ENCODE measurements around the gene TALDO1. TPM values are rescaled to one million over a fixed set of nuclear protein-coding genes. Genes with fewer than 3 reads are reported as not detected.
A peak's percentile ranks its signal among the peaks of the same experiment; 100 is the strongest.

Gene TALDO1
- total RNA-seq, 1 donor from 2014 or later, result 155 TPM

- Histone ChIP-seq H4K20me1 (ENCODE audit: insufficient read depth, low read length) (peaks cover 39% of the 10 kb centered on the region), H3K4me2 (ENCODE audit: low read length) (no peak overlapping the region), H3K9me3 (ENCODE audit: insufficient read depth, low read depth, low read length) (no peaks in the 10 kb centered on the region), H3K27ac (ENCODE audit: low read depth, low read length) (no peak overlapping the region), H3K4me3 (ENCODE audit: insufficient read depth, low read depth, low read length) (no peak overlapping the region), H2AFZ (ENCODE audit: low read depth, low read length) (no peak overlapping the region), H3K36me3 (ENCODE audit: insufficient read depth, low read length) (peaks cover 23% of the 10 kb centered on the region), H3K79me2 (ENCODE audit: insufficient read depth, low read length) (peaks cover 57% of the 10 kb centered on the region), H3K4me1 (ENCODE audit: insufficient read depth, low read length) (peaks cover 17% of the 10 kb centered on the region), H3K9ac (ENCODE audit: low read length) (no peak overlapping the region), H3K27me3 (ENCODE audit: insufficient read depth, low read length) (no peaks in the 10 kb centered on the region)
- H3K27ac Mint-ChIP-seq (ENCODE audit: unreplicated experiment), result no peak overlapping the region
- FAIRE-seq, result no peak
- H3K36me3 Mint-ChIP-seq (ENCODE audit: low read depth, unreplicated experiment), result peaks cover 15% of the 10 kb centered on the region
- TF ChIP-seq CTCF (IDR thresholded peaks at IDR 0.05; ENCODE audit: insufficient read depth, low read depth, low read length), result no peak
- no peak for TF ChIP-seq EZH2 (IDR thresholded peaks at IDR 0.05; ENCODE audit: insufficient read depth, low read length)
- no peaks in the 10 kb centered on the region for H3K9me3 Mint-ChIP-seq (ENCODE audit: unreplicated experiment)
- no peak for DNase-seq (ENCODE audit: low read depth)
- H3K4me3 Mint-ChIP-seq (ENCODE audit: unreplicated experiment), result peak overlapping the region; percentile 96
- H3K4me1 Mint-ChIP-seq (ENCODE audit: low read depth, unreplicated experiment), result peaks cover 18% of the 10 kb centered on the region
- H3K27me3 Mint-ChIP-seq (ENCODE audit: low read depth, unreplicated experiment), result no peaks in the 10 kb centered on the region
These were observed 65.1 kb downstream of the TALDO1 start for GRCh38 chr11:812390-812789.

- H3K79me2 ChIP-seq (ENCODE audit: insufficient read depth, low read length), result peaks cover 53% of the 10 kb centered on the region
- H3K36me3 ChIP-seq (ENCODE audit: insufficient read depth, low read length), result peaks cover 23% of the 10 kb centered on the region
- Mint-ChIP-seq H3K27ac (ENCODE audit: unreplicated experiment) (no peak overlapping the region), H3K4me1 (ENCODE audit: low read depth, unreplicated experiment) (peaks cover 18% of the 10 kb centered on the region), H3K27me3 (ENCODE audit: low read depth, unreplicated experiment) (no peaks in the 10 kb centered on the region), H3K36me3 (ENCODE audit: low read depth, unreplicated experiment) (peaks cover 15% of the 10 kb centered on the region), H3K4me3 (ENCODE audit: unreplicated experiment) (peak overlapping the region; percentile 60), H3K9me3 (ENCODE audit: unreplicated experiment) (no peaks in the 10 kb centered on the region)
- H3K27me3 ChIP-seq (ENCODE audit: insufficient read depth, low read length), result no peaks in the 10 kb centered on the region
- no peak overlapping the region for H3K4me2 ChIP-seq (ENCODE audit: low read length)
- TF ChIP-seq EZH2 (IDR thresholded peaks at IDR 0.05; ENCODE audit: insufficient read depth, low read length) (no peak), CTCF (IDR thresholded peaks at IDR 0.05; ENCODE audit: insufficient read depth, low read depth, low read length) (no peak)
- no peak overlapping the region for H3K27ac ChIP-seq (ENCODE audit: low read depth, low read length)
- no peak overlapping the region for H2AFZ ChIP-seq (ENCODE audit: low read depth, low read length)
- H3K9me3 ChIP-seq (ENCODE audit: insufficient read depth, low read depth, low read length), result no peaks in the 10 kb centered on the region
- FAIRE-seq, result no peak
- no peak for DNase-seq (ENCODE audit: low read depth)
- H4K20me1 ChIP-seq (ENCODE audit: insufficient read depth, low read length), result peaks cover 39% of the 10 kb centered on the region
- no peak overlapping the region for H3K4me3 ChIP-seq (ENCODE audit: insufficient read depth, low read depth, low read length)
- H3K4me1 ChIP-seq (ENCODE audit: insufficient read depth, low read length), result peaks cover 17% of the 10 kb centered on the region
- no peak overlapping the region for H3K9ac ChIP-seq (ENCODE audit: low read length)
These were observed 65.8 kb downstream of the TALDO1 start for GRCh38 chr11:813072-813455.

GRCh38 chr11:813456-814096 lies 66.3 kb downstream of the TALDO1 start:
- Histone ChIP-seq H3K4me3 (ENCODE audit: insufficient read depth, low read depth, low read length) (no peak overlapping the region), H3K9me3 (ENCODE audit: insufficient read depth, low read depth, low read length) (no peaks in the 10 kb centered on the region), H3K4me1 (ENCODE audit: insufficient read depth, low read length) (peaks cover 15% of the 10 kb centered on the region), H3K36me3 (ENCODE audit: insufficient read depth, low read length) (peaks cover 23% of the 10 kb centered on the region), H3K79me2 (ENCODE audit: insufficient read depth, low read length) (peaks cover 48% of the 10 kb centered on the region), H3K4me2 (ENCODE audit: low read length) (no peak overlapping the region), H3K9ac (ENCODE audit: low read length) (no peak overlapping the region), H3K27ac (ENCODE audit: low read depth, low read length) (no peak overlapping the region), H2AFZ (ENCODE audit: low read depth, low read length) (no peak overlapping the region), H4K20me1 (ENCODE audit: insufficient read depth, low read length) (peaks cover 39% of the 10 kb centered on the region), H3K27me3 (ENCODE audit: insufficient read depth, low read length) (no peaks in the 10 kb centered on the region)
- H3K27me3 Mint-ChIP-seq (ENCODE audit: low read depth, unreplicated experiment), result no peaks in the 10 kb centered on the region
- H3K4me1 Mint-ChIP-seq (ENCODE audit: low read depth, unreplicated experiment), result peaks cover 18% of the 10 kb centered on the region
- no peaks in the 10 kb centered on the region for H3K9me3 Mint-ChIP-seq (ENCODE audit: unreplicated experiment)
- H3K4me3 Mint-ChIP-seq (ENCODE audit: unreplicated experiment), result no peak overlapping the region
- TF ChIP-seq CTCF (IDR thresholded peaks at IDR 0.05; ENCODE audit: insufficient read depth, low read depth, low read length) (no peak), EZH2 (IDR thresholded peaks at IDR 0.05; ENCODE audit: insufficient read depth, low read length) (no peak)
- DNase-seq (ENCODE audit: low read depth) (no peak), FAIRE-seq (no peak)
- H3K36me3 Mint-ChIP-seq (ENCODE audit: low read depth, unreplicated experiment), result peaks cover 15% of the 10 kb centered on the region
- no peak overlapping the region for H3K27ac Mint-ChIP-seq (ENCODE audit: unreplicated experiment)

Data from astrocyte (in vitro differentiated cells and primary cell).